LNCaP clone FGC (cell line): ENCODE results near the gene RGS11.

ENCODE experiments used
- DNase-seq: peaks from one replicate; pipeline ENCODE4 v3.0.0-alpha.2; 2011; ENCODE audit warnings: low read depth
- H3K4me3 ChIP-seq: 2 replicates; pipeline ENCODE4 v1.5.1; 2011; ENCODE audit warnings: mild to moderate bottlenecking, low read depth, low read length, control low read depth
- TF ChIP-seq, protein P1 (sequence below): IDR thresholded peaks from 2 replicates; pipeline ENCODE4 v1.5.1; 2012; ENCODE audit warnings: mild to moderate bottlenecking; ENCODE audit not compliant: control insufficient read depth, insufficient read depth; ENCODE audit errors: extremely low read depth

The RGS11 gene

DNA sequence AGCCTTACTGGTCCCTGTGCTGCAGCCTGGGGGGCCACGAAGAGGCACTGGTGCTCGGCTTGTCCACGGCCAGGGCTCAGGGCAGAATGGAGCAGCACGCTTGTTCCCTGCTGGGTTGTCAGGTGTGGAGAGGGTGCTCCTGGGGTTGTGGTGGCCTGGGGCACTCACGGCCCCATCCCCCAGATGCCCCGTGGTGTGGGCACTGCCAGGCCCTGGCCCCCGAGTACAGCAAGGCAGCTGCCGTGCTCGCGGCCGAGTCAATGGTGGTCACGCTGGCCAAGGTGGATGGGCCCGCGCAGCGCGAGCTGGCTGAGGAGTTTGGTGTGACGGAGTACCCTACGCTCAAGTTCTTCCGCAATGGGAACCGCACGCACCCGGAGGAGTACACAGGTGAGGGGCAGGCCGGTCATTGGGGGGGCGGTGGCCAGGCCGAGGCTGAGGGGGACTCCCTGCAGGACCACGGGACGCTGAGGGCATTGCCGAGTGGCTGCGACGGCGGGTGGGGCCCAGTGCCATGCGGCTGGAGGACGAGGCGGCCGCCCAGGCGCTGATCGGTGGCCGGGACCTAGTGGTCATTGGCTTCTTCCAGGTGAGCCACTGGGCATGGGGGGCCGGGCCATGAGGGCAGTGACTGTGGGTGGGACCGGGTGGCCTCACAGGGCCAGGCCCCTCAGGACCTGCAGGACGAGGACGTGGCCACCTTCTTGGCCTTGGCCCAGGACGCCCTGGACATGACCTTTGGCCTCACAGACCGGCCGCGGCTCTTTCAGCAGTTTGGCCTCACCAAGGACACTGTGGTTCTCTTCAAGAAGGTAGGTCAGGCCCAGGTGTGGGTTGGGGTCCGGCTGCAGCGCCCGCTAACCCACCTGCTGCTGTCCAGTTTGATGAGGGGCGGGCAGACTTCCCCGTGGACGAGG is 8.7 kb upstream of the RGS11 start:
- no peak overlapping the region for H3K4me3 ChIP-seq
- DNase-seq = no peak
- TF ChIP-seq, protein P1, sequence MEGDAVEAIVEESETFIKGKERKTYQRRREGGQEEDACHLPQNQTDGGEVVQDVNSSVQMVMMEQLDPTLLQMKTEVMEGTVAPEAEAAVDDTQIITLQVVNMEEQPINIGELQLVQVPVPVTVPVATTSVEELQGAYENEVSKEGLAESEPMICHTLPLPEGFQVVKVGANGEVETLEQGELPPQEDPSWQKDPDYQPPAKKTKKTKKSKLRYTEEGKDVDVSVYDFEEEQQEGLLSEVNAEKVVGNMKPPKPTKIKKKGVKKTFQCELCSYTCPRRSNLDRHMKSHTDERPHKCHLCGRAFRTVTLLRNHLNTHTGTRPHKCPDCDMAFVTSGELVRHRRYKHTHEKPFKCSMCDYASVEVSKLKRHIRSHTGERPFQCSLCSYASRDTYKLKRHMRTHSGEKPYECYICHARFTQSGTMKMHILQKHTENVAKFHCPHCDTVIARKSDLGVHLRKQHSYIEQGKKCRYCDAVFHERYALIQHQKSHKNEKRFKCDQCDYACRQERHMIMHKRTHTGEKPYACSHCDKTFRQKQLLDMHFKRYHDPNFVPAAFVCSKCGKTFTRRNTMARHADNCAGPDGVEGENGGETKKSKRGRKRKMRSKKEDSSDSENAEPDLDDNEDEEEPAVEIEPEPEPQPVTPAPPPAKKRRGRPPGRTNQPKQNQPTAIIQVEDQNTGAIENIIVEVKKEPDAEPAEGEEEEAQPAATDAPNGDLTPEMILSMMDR = no peak

DNA sequence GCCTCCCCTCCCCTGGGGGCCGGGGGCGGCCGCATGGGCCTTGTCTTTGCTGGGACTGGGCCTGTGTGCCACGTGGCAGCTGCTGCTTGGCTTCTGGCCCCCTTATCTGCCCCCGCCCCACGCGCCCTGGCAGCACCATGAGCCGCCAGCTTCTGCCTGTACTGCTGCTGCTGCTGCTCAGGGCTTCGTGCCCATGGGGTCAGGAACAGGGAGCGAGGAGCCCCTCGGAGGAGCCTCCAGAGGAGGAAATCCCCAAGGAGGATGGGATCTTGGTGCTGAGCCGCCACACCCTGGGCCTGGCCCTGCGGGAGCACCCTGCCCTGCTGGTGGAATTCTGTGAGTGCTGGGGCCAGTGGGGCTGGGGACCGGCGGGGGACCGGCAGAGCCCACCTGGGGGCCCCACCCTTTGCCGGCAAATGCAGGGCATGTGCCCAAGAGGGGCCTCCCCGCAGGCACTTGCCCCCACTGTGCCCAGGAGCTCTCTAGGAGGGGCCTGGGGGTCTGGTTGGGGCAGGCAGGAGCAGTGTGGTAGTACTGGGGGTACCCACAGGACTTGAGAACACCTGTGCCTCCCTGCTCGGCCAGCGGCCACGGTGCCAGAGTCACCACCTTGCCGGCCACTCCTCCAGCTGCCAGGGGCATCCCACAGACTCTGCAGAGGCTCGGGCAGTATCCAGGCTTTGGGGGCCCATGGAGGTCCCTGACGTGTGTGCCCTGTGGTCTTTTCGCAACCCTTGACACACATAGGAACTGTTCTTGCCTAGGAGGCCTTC is 7.5 kb upstream of the RGS11 start, which contains the start of gene PDIA2:
PDIA2 (plus strand) TSS at position 132 of the 773 bp plus-strand sequence; CDS start at position 138, 6 bp downstream.
- DNase-seq = no peak
- no peak within 1 kb of the TSS for H3K4me3 ChIP-seq
- TF ChIP-seq, protein P1 = no peak

DNA sequence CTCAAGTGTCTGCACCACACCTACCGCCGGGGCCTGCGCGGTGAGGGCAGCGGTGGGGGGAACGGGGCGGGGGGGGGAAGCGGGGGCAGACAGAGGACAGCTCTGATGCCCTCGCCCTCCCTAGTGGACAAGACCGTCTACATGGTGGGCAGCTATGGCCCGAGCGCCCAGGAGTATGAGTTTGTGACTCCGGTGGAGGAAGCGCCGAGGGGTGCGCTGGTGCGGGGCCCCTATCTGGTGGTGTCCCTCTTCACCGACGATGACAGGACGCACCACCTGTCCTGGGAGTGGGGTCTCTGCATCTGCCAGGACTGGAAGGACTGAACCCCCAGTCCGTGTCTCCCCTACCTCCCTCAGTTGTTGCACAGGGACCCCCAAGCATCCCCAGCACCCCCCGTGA is 6.7 kb upstream of the RGS11 start:
- no peak overlapping the region for H3K4me3 ChIP-seq
- no peak for DNase-seq
- TF ChIP-seq, protein P1 = no peak

DNA sequence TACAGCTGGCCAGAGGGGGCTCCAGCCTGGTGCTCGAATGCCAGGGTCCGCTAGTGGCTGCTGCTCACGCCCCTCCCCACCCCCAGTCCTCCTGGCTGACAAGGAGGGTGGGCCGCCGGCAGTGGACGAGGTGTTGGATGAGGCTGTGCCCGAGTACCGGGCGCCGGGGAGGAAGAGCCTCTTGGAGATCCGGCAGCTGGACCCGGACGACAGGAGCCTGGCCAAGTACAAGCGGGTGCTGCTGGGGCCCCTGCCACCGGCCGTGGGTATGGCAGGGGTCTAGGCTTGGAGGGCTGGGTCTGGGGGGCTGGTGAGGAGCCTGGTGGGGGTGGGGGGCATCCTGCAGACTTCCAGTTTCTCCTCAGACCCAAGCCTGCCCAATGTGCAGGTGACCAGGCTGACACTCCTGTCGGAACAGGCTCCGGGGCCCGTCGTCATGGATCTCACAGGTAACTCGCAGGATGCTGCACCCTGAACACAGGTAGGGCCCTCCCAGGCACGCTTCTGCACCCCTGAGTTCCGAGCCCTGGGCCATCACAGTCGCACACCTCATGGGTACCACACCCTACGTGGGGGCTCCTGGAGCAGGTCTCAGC is 6.0 kb upstream of the RGS11 start:
- DNase-seq = no peak
- TF ChIP-seq, protein P1 = no peak
- no peak overlapping the region for H3K4me3 ChIP-seq

DNA sequence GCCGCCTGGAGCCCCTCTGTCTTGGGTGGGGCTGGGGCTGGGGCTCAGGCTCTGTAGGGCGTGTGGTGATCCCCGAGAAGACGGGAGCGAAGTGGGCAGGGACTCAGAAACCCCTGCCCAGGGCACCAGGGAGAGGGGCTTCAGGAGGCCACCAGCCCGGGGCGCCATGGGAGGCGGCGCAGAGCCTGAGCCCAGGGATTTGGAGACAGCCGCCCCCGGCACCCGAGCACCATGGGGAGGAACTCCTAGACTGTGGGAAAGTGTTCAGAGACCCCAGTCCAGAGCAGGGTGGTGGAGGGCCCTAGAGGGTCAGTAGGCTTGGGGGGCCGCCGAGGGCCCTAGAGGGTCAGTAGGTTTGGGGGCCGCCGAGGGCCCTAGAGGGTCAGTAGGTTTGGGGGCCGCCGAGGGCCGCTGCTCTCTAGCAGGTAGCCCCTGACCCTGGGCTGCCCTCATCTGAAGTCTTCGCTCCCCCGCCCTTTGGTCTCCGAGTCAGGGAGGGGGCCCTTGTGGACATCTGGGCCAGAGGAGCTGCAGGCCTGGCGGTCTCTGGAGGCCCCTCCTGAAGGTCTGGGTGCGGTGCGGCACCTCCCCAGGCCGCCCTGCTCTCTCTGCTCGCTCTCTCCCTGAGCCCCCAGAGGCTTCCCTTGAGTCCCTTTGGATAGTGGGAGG is 5.4 kb upstream of the RGS11 start:
- no peak for DNase-seq
- TF ChIP-seq, protein P1 = no peak
- peak overlapping the region; percentile 53 for H3K4me3 ChIP-seq

DNA sequence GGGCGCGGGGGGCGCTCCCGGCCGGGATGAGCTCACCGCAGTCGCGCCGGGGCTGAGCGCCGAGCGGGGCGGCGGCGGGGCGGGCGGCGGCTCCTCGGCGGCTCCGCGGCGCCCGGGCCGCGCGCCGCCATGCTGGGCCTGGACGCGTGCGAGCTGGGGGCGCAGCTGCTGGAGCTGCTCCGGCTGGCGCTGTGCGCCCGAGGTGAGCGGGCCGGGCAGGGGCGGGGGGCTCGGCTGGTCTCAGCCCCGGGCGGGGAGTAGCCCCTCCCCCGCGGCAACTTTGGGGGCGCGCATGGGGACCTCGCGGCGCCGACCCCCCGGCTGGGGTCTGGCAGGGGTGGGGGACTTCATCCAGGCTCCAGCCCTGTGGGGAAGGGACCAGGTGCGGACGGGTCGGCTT is 4.8 kb upstream of the RGS11 start, which contains the start of gene ARHGDIG:
ARHGDIG (plus strand) TSS at position 40 of the 400 bp plus-strand sequence; CDS start at position 130, 90 bp downstream.
- peak within 1 kb of the TSS; percentile 53 for H3K4me3 ChIP-seq
- no peak for DNase-seq
- TF ChIP-seq, protein P1 = no peak
